HG02610 (cell line): ENCODE results near the gene SEC23IP.
"Not testable (repeated sequence)": the region's sequence is repeated elsewhere in the genome, so short reads cannot be mapped to it uniquely, and the experiment has no call there.

Experiments
- ATAC-seq: cut with Tn5 transposase; IDR thresholded peaks from one replicate; pipeline ENCODE4 v1.9.1; 2021; ENCODE audit warnings: mild to moderate bottlenecking, moderate library complexity; ENCODE audit not compliant: unreplicated experiment

SEC23IP gene

GRCh38 chr10:119878524-119878923 lies 14.0 kb upstream of the SEC23IP start:
- no peak for ATAC-seq

- not testable (repeated sequence) for ATAC-seq
Measured at GRCh38 chr10:119883901-119884611, 8.5 kb upstream of the SEC23IP start.

DNA sequence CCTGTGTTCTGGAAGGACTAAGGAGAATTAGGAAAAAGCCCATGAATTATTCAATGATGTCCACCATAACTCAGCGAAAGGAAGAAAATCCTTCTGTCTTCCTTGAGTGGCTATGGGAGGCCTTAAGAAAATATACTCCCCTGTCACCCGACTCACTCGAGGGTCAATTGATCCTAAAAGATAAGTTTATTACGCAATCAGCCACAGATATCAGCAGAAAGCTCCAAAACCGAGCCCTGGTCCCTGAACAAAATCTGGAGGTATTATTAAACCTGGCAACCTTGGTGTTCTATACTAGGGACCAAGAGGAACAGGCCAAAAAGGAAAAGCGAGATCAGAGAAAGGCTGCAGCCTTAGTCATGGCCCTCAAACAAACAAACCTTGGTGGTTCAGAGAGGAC lies 6.5 kb upstream of the SEC23IP start:
- not testable (repeated sequence) for ATAC-seq

- ATAC-seq, result not testable (repeated sequence)
Measured at GRCh38 chr10:119888715-119889114, 3.8 kb upstream of the SEC23IP start.

DNA sequence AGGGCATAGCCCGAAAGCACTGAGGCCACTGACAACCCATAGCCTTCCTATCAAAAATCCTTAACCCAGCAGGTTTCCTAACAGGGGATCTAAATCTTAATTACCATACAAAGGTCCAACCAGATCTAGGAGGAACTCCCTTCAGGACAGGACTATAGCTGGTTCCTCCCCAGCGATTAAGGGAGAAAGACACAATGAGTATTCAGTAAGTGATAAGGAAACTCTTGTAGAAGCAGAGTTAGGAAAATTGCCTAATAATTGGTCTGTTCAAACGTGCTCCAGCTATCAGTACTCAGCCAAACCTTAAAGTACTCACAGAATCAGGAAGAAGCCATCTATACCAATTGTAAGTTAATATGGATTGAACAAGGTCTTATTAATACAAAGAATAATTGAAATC lies 3.3 kb upstream of the SEC23IP start:
- ATAC-seq, result not testable (repeated sequence)

GRCh38 chr10:119890307-119890706 lies 2.2 kb upstream of the SEC23IP start:
- not testable (repeated sequence) for ATAC-seq

- ATAC-seq, result not testable (repeated sequence)
Measured at GRCh38 chr10:119891849-119892187, 712 bp upstream of the SEC23IP start.

DNA sequence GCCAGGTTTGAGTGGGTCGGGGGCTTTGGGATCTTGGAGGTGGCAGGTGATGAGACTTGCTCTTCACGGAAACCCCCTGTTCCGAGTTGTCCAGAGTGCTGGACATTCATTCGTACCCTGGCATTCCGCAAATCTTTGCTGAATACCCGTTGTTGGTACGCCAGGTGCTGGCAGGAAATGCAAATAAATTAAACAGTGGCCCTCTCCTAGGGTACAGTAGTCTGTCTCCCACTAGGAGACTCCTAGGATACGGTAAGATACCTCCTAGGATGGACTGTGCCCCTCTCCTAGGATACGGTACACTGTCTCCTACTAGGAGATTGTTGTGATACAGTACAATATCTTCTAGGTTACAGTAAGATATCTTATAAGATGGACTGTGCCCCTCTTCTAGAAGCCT lies 544 bp downstream of the SEC23IP start:
- ATAC-seq, result no peak

DNA sequence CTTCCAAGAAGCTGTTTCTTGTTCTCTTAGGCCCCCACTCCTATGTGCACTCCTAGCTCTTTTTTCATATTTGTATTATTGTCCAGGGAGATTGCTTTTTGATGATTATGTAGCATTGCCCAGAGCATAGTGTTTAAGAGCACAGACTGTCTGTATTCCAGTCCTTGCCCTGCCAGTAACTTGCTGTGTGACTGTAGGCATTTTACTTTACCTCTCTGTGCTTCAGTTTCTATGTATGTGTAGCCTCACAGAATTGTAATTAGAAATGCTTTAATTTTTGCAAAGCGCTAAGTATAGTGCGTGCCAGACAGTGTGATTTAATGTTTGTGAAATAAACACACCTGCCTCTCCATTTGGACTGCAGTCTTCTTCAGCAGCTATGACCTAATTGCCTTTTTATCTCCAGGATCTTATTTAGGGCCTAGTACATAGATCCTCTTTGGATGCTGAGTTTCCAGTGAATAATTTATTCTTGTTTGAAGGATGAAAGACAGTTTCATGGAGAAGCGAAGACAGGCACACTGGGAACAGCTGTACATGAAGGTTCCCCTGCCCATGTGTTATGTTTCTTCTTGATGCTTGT lies 1.4 kb downstream of the SEC23IP start:
- no peak for ATAC-seq

- ATAC-seq, result no peak
Measured at GRCh38 chr10:119896061-119896655, 3.6 kb downstream of the SEC23IP start.

GRCh38 chr10:119896937-119897770 lies 4.6 kb downstream of the SEC23IP start:
- no peak for ATAC-seq

GRCh38 chr10:119898577-119898976 lies 6.0 kb downstream of the SEC23IP start:
- no peak for ATAC-seq

DNA sequence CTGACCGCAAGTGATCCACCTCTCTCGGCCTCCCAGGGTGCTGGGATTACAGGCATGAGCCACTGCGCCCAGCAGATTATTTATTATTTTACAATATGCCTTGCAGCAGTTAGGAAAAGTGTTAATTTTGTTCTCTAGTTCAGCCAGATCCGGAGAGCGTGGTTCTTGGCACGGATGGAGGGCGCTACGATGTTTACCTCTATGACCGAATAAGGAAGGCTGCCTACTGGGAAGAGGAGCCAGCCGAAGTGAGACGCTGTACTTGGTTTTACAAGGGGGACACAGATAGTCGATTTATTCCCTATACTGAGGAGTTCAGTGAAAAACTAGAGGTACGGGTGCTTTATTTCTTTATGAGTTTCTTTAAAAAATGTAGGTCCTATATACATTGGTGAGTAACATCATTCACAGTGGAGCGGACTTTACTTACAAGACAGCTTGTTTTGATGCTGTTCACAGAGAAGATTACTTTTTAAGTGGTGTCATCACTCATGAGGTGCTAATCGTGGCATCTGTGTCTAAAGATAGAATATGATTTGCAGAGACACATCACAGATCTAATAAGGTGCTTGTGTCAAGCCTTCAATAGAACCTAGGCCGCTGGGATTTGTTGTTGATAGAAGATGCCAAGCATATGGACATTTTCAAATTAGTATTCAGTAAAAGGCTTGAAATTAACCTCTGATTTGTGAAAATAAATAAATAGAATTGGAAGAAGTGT lies 11.6 kb downstream of the SEC23IP start:
- ATAC-seq, result no peak

- ATAC-seq, result not testable (repeated sequence)
Measured at GRCh38 chr10:119907695-119908094, 15.2 kb downstream of the SEC23IP start.

DNA sequence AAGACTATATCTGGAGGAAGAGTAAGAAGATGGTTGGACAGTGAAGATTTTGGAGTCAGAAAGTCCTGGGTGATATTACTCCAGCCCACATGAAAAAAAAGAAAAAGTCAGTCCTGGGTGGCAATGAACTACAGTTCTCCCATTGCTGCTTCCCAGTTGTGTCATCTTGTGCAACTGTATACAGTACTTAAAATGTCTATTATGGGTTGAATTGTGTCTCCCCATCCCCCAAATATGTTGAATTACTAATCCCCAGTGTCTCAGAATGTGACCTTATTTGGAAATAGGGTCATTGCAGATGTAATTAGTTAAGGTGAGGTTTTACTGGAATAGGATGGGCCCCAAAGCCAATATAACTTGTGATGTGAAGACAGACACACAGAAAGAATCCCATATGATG lies 15.6 kb downstream of the SEC23IP start:
- ATAC-seq, result no peak

DNA sequence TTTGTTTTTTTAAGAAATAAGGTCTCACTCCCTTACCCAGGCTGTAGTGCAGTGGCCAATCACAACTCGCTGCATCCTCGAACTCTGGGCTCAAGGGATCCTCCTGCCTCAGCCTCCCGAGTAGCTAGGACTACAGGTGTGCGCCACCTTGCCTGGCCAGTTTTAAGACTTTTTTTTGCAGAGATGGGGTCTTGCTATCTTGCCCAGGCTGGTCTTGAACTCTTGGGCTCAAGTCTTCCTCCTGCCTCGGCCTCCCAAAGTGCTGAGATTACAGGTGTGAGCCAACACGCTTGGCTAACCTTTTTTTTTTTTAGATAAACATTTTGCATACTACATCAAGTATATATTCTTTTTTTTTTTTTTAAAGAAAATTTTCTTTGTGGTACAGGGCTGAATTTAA lies 18.2 kb downstream of the SEC23IP start:
- no peak for ATAC-seq

- no peak for ATAC-seq
Measured at GRCh38 chr10:119917777-119918176, 25.2 kb downstream of the SEC23IP start.

- ATAC-seq, result no peak
Measured at GRCh38 chr10:119919271-119919670, 26.7 kb downstream of the SEC23IP start.

DNA sequence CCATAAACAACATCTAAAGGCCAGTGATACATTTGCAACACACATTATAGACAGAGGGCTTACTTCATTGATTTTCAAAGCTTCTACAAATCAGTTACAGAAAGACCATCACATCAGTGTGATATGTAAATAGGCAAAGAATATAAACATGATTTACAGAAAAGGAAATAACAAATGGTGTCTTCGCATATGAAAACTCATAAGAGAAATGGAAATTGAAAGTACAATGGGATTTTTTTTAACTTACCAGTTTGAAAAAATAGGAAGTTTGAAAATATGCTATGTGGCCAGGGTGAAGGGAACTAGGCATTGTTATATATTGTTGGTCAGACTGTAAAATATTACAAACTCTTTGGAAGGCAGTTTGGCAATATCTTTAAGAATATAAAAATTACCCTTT lies 27.3 kb downstream of the SEC23IP start:
- no peak for ATAC-seq

DNA sequence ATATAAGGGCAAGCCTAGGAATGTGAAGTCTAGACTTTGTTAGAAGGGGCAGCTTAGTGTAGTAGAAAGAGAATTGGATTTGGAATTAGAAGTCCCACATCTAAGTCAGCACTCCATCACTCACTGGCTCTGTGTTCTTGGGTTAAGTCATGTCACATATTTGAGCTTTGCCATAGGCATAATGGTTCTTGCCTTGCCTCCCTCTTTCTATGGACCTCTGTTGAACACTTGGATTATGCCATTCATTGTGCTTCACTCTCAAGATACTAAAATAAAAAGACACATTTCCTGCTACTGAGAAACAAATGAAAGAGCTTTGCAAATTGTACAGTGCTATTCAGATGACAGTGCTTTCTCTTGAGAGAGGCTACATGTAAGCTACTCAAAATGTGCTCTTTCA lies 35.9 kb downstream of the SEC23IP start:
- no peak for ATAC-seq

- no peak for ATAC-seq
Measured at GRCh38 chr10:119931871-119932270, 39.3 kb downstream of the SEC23IP start.
